HG02610 (cell line): ENCODE results near the gene VWA3B.
"Not testable (repeated sequence)": the region's sequence is repeated elsewhere in the genome, so short reads cannot be mapped to it uniquely, and the experiment has no call there.

Source experiments
- ATAC-seq: cut with Tn5 transposase; IDR thresholded peaks from one replicate; pipeline ENCODE4 v1.9.1; 2021; ENCODE audit warnings: mild to moderate bottlenecking, moderate library complexity; ENCODE audit not compliant: unreplicated experiment

Gene VWA3B

GRCh38 chr2:98236935-98237334, 150.0 kb downstream of the VWA3B start:
- no peak for ATAC-seq

GRCh38 chr2:98240786-98241398, 153.9 kb downstream of the VWA3B start:
- ATAC-seq = no peak

- ATAC-seq = no peak
These were observed 154.6 kb downstream of the VWA3B start for GRCh38 chr2:98241592-98241991.

GRCh38 chr2:98242003-98242402, 155.0 kb downstream of the VWA3B start:
- ATAC-seq = no peak

GRCh38 chr2:98245491-98245890, 158.5 kb downstream of the VWA3B start:
- ATAC-seq = no peak

GRCh38 chr2:98247383-98247782, 160.4 kb downstream of the VWA3B start:
- no peak for ATAC-seq

GRCh38 chr2:98252038-98252773, 165.2 kb downstream of the VWA3B start:
- ATAC-seq = no peak

GRCh38 chr2:98253461-98254070, 166.6 kb downstream of the VWA3B start:
- no peak for ATAC-seq

GRCh38 chr2:98254504-98255059, 167.6 kb downstream of the VWA3B start:
- ATAC-seq = no peak

GRCh38 chr2:98258906-98259305, 171.9 kb downstream of the VWA3B start:
- no peak for ATAC-seq

GRCh38 chr2:98263362-98263761, 176.4 kb downstream of the VWA3B start:
- no peak for ATAC-seq

GRCh38 chr2:98268225-98268624, 181.3 kb downstream of the VWA3B start:
- not testable (repeated sequence) for ATAC-seq

GRCh38 chr2:98269274-98269673, 182.3 kb downstream of the VWA3B start:
- no peak for ATAC-seq

- ATAC-seq = no peak
These were observed 182.9 kb downstream of the VWA3B start for GRCh38 chr2:98269830-98270229.

- no peak for ATAC-seq
These were observed 190.3 kb downstream of the VWA3B start for GRCh38 chr2:98277162-98277859.

- ATAC-seq = no peak
These were observed 191.1 kb downstream of the VWA3B start for GRCh38 chr2:98278074-98278473.

GRCh38 chr2:98280376-98281102, 193.6 kb downstream of the VWA3B start:
- ATAC-seq = no peak

GRCh38 chr2:98281607-98282006, 194.6 kb downstream of the VWA3B start:
- ATAC-seq = no peak

- no peak for ATAC-seq
These were observed 195.1 kb downstream of the VWA3B start for GRCh38 chr2:98282109-98282508.

GRCh38 chr2:98293030-98293429, 206.1 kb downstream of the VWA3B start:
- no peak for ATAC-seq
